Hematopoietic multipotent progenitor cell treated with erythropoietin and hydrocortisone succinate and interleukin-3 and kit ligand, for 17 days (in vitro differentiated cells): ENCODE measurements around the gene IGSF8.
A peak's percentile ranks its signal among the peaks of the same experiment; 100 is the strongest.

ENCODE experiments used
- DNase-seq: peaks from one replicate; pipeline ENCODE4 v3.0.0-alpha.2; 2015; ENCODE audit warnings: low spot score

The IGSF8 gene

DNA sequence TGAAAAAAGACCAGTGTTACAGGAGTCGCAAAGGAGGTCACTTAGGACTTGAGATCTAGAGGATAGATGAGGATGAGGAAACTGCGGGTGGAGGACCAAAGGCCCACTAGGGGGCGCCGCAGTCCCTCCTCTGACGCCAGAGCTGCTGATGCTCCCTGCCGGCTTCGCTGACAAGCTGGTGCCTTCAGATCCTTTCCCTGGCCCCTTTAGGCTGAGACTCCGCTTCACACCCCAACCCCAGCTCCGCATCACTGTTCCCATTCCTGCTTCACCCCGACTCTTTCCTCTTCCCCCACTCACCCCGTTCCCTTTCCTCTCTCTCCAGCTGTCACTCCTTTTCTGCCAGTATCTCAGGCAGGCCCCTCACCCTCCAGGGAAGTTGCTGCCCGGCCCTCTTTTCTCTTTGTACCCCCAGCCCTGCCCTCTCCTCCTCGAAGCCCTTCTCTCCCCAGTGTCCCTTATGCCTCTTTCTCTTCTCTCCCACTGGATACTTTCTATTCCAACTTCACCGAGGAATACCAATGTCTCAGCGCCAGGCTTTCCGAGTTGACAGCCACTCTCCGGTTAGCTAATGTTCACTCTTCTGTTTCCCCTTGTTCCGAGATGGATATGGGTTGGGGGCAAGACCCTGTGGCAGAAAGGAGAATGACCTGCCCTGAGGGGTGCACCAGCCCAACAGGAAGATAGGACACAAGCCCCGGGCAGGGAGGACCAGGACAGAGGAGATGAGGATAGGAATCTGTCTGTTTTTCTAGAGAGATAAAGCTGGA is 12.5 kb downstream of the IGSF8 start:
- peak; percentile 70 for DNase-seq

DNA sequence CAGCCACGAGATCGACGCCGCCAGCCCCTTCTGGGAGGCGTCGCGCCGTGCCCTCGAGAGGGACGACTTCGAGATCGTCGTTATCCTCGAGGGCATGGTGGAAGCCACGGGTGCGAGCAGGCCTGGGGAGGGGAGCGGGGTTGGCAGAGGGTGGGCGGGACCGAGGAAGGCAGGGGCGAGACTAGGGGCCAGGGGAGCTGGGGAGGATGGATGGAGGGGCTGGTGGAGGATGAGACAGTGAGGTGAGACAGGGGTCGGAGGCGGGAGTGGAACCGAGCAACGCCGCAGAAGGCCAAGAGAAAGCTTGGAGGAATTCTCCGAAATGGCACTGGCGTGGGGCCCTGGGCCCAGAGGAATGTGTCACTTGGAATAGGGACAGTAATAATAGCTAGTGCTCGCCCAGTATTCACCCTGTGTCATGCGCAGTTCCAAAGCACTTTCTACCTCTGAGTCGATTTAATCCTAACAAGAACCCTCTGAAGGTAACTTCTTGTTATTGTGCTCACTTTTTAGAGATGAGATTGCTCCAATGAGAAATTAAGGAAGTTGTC is 13.6 kb downstream of the IGSF8 start:
- no peak for DNase-seq

DNA sequence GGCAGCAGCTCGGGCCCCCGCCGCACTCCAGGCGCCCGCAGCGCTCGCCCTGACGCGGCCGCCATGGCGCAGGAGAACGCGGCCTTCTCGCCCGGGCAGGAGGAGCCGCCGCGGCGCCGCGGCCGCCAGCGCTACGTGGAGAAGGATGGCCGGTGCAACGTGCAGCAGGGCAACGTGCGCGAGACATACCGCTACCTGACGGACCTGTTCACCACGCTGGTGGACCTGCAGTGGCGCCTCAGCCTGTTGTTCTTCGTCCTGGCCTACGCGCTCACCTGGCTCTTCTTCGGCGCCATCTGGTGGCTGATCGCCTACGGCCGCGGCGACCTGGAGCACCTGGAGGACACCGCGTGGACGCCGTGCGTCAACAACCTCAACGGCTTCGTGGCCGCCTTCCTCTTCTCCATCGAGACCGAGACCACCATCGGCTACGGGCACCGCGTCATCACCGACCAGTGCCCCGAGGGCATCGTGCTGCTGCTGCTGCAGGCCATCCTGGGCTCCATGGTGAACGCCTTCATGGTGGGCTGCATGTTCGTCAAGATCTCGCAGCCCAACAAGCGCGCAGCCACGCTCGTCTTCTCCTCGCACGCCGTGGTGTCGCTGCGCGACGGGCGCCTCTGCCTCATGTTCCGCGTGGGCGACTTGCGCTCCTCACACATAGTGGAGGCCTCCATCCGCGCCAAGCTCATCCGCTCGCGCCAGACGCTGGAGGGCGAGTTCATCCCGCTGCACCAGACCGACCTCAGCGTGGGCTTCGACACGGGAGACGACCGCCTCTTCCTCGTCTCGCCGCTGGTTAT is 14.2 kb downstream of the IGSF8 start:
- peak; percentile 62 for DNase-seq

GRCh38 chr1:160082926-160083325 is 15.5 kb downstream of the IGSF8 start:
- no peak for DNase-seq

DNA sequence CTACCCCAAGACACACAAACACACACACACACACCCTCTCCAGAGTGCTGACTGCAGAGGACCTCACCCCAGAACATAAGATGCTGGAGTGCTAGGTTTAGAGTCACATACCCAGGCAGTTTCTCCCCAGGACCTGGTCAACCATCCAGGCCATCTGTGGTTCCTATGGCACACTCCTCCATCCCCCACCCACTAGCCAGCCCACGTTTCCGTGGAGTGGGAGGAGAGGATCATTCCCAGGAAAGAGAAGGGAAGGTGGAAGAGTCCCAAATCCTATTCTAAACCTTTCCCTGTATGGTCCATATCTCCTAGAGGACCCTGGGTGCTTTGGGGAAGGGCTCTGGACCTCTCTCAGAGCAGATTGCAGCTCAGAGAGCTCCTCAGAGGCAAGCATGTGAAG is 15.9 kb downstream of the IGSF8 start:
- no peak for DNase-seq

GRCh38 chr1:160081261-160081936 is 17.0 kb downstream of the IGSF8 start, which contains the start of gene KCNJ9:
TSS of gene KCNJ9 (plus strand) at chr1:160081538. CDS start at chr1:160084031, 2,493 bp downstream.
- DNase-seq, result no peak

GRCh38 chr1:160080381-160081100 is 17.9 kb downstream of the IGSF8 start:
- no peak for DNase-seq

- no peak for DNase-seq
Observed at GRCh38 chr1:160079448-160079847, 19.0 kb downstream of the IGSF8 start.

- DNase-seq, result peak; percentile 55
Observed at GRCh38 chr1:160078512-160079195, 19.8 kb downstream of the IGSF8 start.

DNA sequence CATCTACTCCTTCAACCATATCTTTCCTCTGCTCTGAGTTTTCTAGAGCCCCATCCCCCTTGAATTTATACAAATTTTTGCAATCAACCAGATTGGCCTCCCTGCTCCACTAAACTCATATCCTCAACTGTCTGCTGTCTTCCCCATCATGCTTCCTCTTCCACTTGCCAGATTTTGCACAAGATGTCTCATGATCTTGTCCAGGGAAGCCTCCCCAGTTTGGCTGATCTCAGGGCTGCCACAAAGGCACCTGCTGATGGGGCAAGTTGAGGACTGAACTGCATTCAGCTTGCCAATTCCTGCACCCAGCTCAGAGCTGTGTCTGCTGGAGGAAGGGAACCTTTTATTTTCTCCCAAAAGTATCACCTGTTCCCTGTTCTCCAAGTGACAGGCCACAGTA is 20.9 kb downstream of the IGSF8 start:
- no peak for DNase-seq

DNA sequence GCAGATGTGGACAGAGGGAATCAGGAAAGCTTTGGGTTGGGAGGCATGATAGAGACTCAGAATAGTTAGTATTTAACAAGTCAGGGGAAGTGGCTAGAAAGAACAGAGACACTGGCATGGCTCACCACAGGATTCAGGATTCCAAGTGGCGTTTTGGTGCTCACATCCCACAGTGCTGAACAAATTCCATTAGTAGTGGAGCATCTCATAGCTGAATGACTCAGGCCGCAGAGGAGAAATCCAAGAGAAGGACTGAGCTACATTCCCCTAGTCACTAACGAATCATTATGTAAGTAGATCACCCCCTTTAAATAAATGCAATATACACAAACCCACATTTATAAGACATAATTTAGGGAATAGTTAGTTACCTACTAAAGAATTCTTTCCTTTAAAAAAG is 22.1 kb downstream of the IGSF8 start:
- DNase-seq, result no peak

GRCh38 chr1:160075836-160076235 is 22.6 kb downstream of the IGSF8 start:
- no peak for DNase-seq

GRCh38 chr1:160074865-160075264 is 23.6 kb downstream of the IGSF8 start:
- DNase-seq, result no peak

GRCh38 chr1:160071289-160071688 is 27.1 kb downstream of the IGSF8 start:
- no peak for DNase-seq

DNA sequence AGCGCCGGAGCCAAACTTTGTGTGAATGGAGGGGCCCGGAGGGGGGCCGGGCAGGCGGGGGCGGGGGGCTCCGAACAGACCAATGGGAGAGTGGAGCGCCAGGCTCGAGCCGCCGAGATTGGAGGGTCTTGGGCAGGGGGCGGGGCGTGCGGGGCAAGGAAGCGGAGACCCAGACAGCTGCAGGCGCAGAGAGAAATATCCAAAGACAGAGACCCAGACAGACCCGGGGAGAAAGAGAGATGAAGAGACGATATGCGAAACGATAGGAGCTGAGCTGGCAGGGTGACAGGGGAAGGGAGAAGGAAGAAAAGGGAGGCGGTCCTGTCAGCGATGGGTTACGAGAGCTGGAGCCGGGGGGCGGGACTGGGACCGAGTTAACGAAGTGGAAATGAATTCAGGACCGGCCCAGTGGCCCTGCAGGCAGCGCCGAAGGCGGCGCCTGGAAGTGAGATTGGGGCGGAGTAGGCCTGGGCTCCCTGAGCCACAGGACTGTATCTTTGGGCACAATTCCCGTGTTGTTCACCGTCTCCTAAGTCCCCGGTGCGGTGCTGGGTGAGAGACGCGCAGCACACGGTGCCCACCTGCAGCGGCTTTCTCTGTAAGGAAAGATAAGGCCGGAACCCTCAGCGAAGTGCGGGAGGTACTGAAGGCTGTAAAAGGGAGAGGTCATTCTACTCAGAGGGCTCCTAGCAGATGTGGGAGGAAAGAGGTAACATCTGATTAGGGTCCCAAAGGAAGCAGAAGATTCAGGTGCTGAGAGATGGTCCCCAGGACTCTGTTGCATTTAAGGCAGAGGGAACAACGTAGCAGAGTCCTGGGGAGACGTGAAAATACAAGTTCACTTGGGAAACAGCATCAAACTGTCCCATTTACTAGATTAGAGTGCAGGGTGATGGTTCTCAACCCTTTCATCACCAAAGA is 27.9 kb downstream of the IGSF8 start:
- no peak for DNase-seq

- DNase-seq, result no peak
Observed at GRCh38 chr1:160069460-160070231, 28.8 kb downstream of the IGSF8 start, which contains the start of gene KCNJ10. TSS of gene KCNJ10 (minus strand) at chr1:160070160. CDS start at chr1:160042532, 27,628 bp downstream.

DNA sequence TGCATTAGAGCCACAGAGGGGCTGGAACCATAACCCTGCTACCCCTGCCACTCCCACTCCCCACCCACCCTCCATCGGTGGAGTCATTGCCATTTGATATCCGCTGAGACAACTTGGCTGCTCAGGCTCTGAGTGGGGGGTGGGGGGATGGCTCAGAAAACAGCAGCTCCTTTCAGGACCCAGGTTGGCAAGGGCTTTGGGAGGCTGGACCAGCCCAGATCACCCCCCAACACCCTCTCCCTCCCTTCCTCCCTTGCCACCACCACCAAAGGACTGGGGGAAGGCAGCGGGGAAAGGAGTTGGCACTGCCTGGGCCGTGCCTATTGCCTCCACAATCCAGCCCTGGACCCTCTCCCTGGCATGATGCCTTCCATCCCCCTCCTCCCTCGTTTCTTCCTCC is 30.2 kb downstream of the IGSF8 start:
- no peak for DNase-seq

GRCh38 chr1:160066829-160067745 is 31.3 kb downstream of the IGSF8 start:
- no peak for DNase-seq
